Left ventricle myocardium inferior (tissue), 1 donor: ENCODE results near the gene GPR15LG. TPM values are rescaled to one million over a fixed set of nuclear protein-coding genes. Genes with fewer than 3 reads are reported as not detected.

ENCODE experiments used
- DNase-seq: peaks from one replicate; pipeline ENCODE4 v3.0.0-alpha.2; 2020
- H3K27ac ChIP-seq: fragments of 200-600 bp; replicated peaks from 2 replicates; pipeline ENCODE4 v1.8.0; 2021
- H3K27me3 ChIP-seq: fragments of 200-600 bp; 2 replicates; pipeline ENCODE4 v1.8.0; 2021; ENCODE audit warnings: low read depth
- H3K36me3 ChIP-seq: fragments of 200-600 bp; 2 replicates; pipeline ENCODE4 v1.8.0; 2021
- H3K4me1 ChIP-seq: fragments of 200-600 bp; 2 replicates; pipeline ENCODE4 v1.8.0; 2021
- H3K4me3 ChIP-seq: fragments of 200-600 bp; 2 replicates; pipeline ENCODE4 v1.8.0; 2021; ENCODE audit warnings: mild to moderate bottlenecking, moderate library complexity
- H3K9me3 ChIP-seq: fragments of 200-600 bp; replicated peaks from 2 replicates; pipeline ENCODE4 v1.8.0; 2021
- CTCF ChIP-seq: fragments of 200-600 bp; IDR thresholded peaks from 2 replicates; pipeline ENCODE4 v1.8.0; 2021; ENCODE audit warnings: antibody characterized with exemption, mild to moderate bottlenecking, borderline replicate concordance
- intact Hi-C: fragments of 100-400 bp; cut with micrococcal nuclease; formaldehyde crosslinking; loops from one replicate; pipeline ENCODE4 v1.11.0; 2022
- total RNA-seq: library from RNA; stranded (reverse); fragmentation: NEBNext Ultra II Directional; extraction: Animal tissue kit (Norgen Biotek cat#: 25700); gene quantifications from one replicate; pipeline ENCODE4 v1.2.1, GENCODE V29; 2021
- donor health status: DM: no; HTN: yes; CAD: no; lungs with severe emphysema.

GPR15LG gene
- total RNA-seq, 1 donor from 2014 or later, result not detected

GRCh38 chr10:84197643-84198042 lies 24.0 kb downstream of the GPR15LG start:
- H3K27ac ChIP-seq, result no peak overlapping the region

GRCh38 chr10:84198206-84198915 lies 24.8 kb downstream of the GPR15LG start:
- H3K4me3 ChIP-seq, result no peak overlapping the region
- no peak overlapping the region for H3K27ac ChIP-seq
- H3K9me3 ChIP-seq, result no peaks in the 10 kb centered on the region
- H3K27me3 ChIP-seq, result peaks cover 68% of the 10 kb centered on the region
- intact Hi-C loops, result no loop called here
- DNase-seq, result no peak
- H3K4me1 ChIP-seq, result peaks cover 30% of the 10 kb centered on the region
- TF ChIP-seq CTCF, result no peak
- H3K36me3 ChIP-seq, result no peaks in the 10 kb centered on the region

More at GRCh38 chr10:84197643-84198042, 24.0 kb downstream of the GPR15LG start:
- TF ChIP-seq CTCF, result no peak
- Histone ChIP-seq H3K4me1 (peaks cover 30% of the 10 kb centered on the region), H3K9me3 (no peaks in the 10 kb centered on the region), H3K36me3 (no peaks in the 10 kb centered on the region), H3K27me3 (peaks cover 69% of the 10 kb centered on the region), H3K4me3 (no peak overlapping the region)
- intact Hi-C loops, result no loop called here
- DNase-seq, result no peak

- Histone ChIP-seq H3K4me1 (peaks cover 11% of the 10 kb centered on the region), H3K27me3 (peaks cover 63% of the 10 kb centered on the region), H3K9me3 (no peaks in the 10 kb centered on the region), H3K36me3 (no peaks in the 10 kb centered on the region), H3K27ac (no peak overlapping the region), H3K4me3 (no peak overlapping the region)
- intact Hi-C loops, result no loop called here
- no peak for DNase-seq
- TF ChIP-seq CTCF, result no peak
Observed at GRCh38 chr10:84200537-84201243, 27.1 kb downstream of the GPR15LG start.

GRCh38 chr10:84201244-84201606 lies 27.6 kb downstream of the GPR15LG start:
- H3K27ac ChIP-seq, result no peak overlapping the region
- H3K9me3 ChIP-seq, result no peaks in the 10 kb centered on the region
- peaks cover 63% of the 10 kb centered on the region for H3K27me3 ChIP-seq
- peaks cover 11% of the 10 kb centered on the region for H3K4me1 ChIP-seq
- intact Hi-C loops, result no loop called here
- H3K36me3 ChIP-seq, result no peaks in the 10 kb centered on the region
- no peak for TF ChIP-seq CTCF
- no peak overlapping the region for H3K4me3 ChIP-seq
- no peak for DNase-seq

- Histone ChIP-seq H3K4me1 (peaks cover 7% of the 10 kb centered on the region), H3K27me3 (peaks cover 65% of the 10 kb centered on the region), H3K36me3 (no peaks in the 10 kb centered on the region), H3K9me3 (no peaks in the 10 kb centered on the region), H3K4me3 (no peak overlapping the region), H3K27ac (no peak overlapping the region)
- TF ChIP-seq CTCF, result no peak
- intact Hi-C loops, result no loop called here
- DNase-seq, result no peak
Observed at GRCh38 chr10:84201682-84202081, 28.1 kb downstream of the GPR15LG start.
